BLaER1 (cell line): Measurements from ENCODE around the gene ACSL1.
A peak's percentile ranks its signal among the peaks of the same experiment; 100 is the strongest.
"Not testable (repeated sequence)": the region's sequence is repeated elsewhere in the genome, so short reads cannot be mapped to it uniquely, and the experiment has no call there.

ENCODE experiments used
- H3K27ac ChIP-seq: shearing (Covaris generic); formaldehyde crosslinking; 2 replicates; pipeline ENCODE4 v1.8.1; 2022
- H3K27me3 ChIP-seq: shearing (Covaris generic); formaldehyde crosslinking; 2 replicates; pipeline ENCODE4 v1.8.1; 2022
- H3K36me3 ChIP-seq: shearing (Covaris generic); formaldehyde crosslinking; 2 replicates; pipeline ENCODE4 v1.8.1; 2022
- H3K4me1 ChIP-seq: shearing (Covaris generic); formaldehyde crosslinking; 2 replicates; pipeline ENCODE4 v1.8.1; 2022
- H3K4me2 ChIP-seq: shearing (Covaris generic); formaldehyde crosslinking; 2 replicates; pipeline ENCODE4 v1.8.1; 2022
- H3K4me3 ChIP-seq: shearing (Covaris generic); formaldehyde crosslinking; 2 replicates; pipeline ENCODE4 v1.8.1; 2022
- H3K9ac ChIP-seq: shearing (Covaris generic); formaldehyde crosslinking; 2 replicates; pipeline ENCODE4 v1.8.1; 2022
- H3K9me3 ChIP-seq: shearing (Covaris generic); formaldehyde crosslinking; 2 replicates; pipeline ENCODE4 v1.8.1; 2022
- H4K20me1 ChIP-seq: shearing (Covaris generic); formaldehyde crosslinking; 2 replicates; pipeline ENCODE4 v1.8.1; 2022
- Cebpa-rat ChIP-seq: shearing (Covaris generic); IDR thresholded peaks from 2 replicates; pipeline ENCODE4 v1.8.1; 2022

Gene ACSL1

DNA sequence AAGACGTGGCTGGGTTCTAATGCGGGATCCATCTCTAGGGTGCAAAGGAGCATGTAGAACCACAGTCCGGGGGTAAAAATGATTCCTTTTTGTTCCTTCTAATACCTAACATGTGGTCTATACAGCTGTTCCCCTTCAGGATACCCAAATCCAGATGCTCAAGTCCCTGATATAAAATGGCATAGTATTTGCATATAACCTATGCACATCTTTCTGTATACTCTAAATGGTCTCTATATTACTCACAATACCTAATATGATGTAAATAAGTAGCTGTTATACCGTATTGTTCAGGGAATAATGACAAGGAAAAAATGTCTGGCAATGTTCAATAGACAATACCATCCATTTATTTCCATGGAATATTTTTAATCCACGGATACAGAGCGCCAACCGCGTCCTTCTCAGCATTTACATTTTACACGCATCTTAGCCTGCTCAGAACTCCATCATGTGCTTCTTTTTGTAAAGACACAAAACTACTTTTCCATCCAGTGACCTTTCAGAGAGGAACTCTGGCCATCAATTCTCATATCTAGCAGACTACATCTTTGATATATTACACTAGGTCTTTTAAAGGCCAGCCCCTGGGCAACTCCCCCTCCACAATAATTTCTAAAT lies 31.9 kb downstream of the ACSL1 start:
- peaks cover 28% of the 10 kb centered on the region for H3K36me3 ChIP-seq
- H3K9me3 ChIP-seq, result peaks cover 17% of the 10 kb centered on the region
- peak overlapping the region; percentile 79 for H3K4me2 ChIP-seq
- H3K4me3 ChIP-seq, result no peak overlapping the region
- H4K20me1 ChIP-seq, result peaks cover 45% of the 10 kb centered on the region
- H3K27ac ChIP-seq, result no peak overlapping the region
- no peak for TF ChIP-seq Cebpa-rat
- no peak overlapping the region for H3K9ac ChIP-seq
- H3K27me3 ChIP-seq, result no peaks in the 10 kb centered on the region
- peaks cover 21% of the 10 kb centered on the region for H3K4me1 ChIP-seq

DNA sequence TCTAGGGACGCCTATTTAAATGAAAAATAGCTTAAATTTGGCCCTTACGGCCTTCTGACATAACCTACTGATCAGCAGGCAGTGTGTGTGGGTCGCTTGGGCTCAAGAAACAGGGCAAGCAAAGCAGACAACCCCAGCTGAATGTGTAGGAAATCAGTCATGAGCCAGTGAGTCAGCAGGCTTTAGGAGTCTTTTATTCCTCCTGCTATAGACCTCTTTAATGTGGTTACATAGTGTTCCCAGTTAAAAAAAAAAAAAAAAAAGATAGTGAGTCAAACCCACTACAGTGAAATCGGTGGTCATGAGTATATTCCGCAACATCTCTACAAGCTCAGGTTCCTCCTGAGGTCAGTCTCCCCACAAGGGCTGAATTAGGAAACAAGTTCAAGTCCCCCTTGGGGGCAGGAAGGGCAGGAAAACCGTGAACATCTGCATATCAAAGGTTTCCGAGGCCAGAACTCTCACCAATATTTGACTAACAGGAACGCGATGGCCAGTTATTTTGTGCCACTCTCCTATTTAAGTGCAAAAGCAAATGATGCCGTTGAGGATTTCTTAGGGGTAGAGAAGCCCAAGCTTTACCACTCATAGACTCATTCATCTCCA lies 32.7 kb downstream of the ACSL1 start:
- Histone ChIP-seq H3K27me3 (no peaks in the 10 kb centered on the region), H3K9me3 (peaks cover 17% of the 10 kb centered on the region), H3K27ac (no peak overlapping the region), H4K20me1 (peaks cover 45% of the 10 kb centered on the region), H3K4me1 (peaks cover 21% of the 10 kb centered on the region), H3K4me2 (peak overlapping the region; percentile 79), H3K9ac (0 out of 2 replicates have a peak overlapping the region, but pooled peaks have one; percentile 27), H3K36me3 (peaks cover 27% of the 10 kb centered on the region), H3K4me3 (no peak overlapping the region)
- 0 out of 2 replicates have a peak, but pooled peaks have one; percentile 19 for TF ChIP-seq Cebpa-rat

DNA sequence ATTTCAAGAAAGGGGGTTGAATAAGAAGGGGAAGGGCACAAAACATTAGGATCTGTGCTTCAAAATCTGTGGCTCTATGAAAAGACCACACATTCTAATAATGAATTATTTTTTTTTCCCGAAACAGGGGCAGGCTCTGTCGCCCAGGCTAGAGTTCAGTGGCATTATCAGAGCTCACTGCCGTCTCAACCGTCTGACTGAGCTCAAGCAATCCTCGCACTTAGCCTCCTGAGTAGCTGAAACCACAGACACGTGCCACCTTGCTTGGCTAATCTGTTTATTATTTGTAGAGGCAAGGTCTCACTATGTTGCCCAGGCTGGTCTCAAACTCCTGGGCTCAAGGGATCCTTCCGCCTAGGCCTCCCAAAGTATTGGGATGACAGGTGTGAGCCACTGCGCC lies 33.4 kb downstream of the ACSL1 start:
- TF ChIP-seq Cebpa-rat, result no peak
- H3K36me3 ChIP-seq, result peaks cover 27% of the 10 kb centered on the region
- H3K27ac ChIP-seq, result no peak overlapping the region
- no peaks in the 10 kb centered on the region for H3K27me3 ChIP-seq
- peaks cover 45% of the 10 kb centered on the region for H4K20me1 ChIP-seq
- peaks cover 21% of the 10 kb centered on the region for H3K4me1 ChIP-seq
- H3K4me2 ChIP-seq, result peak overlapping the region; percentile 79
- H3K9me3 ChIP-seq, result peaks cover 17% of the 10 kb centered on the region
- H3K9ac ChIP-seq, result no peak overlapping the region
- H3K4me3 ChIP-seq, result no peak overlapping the region

DNA sequence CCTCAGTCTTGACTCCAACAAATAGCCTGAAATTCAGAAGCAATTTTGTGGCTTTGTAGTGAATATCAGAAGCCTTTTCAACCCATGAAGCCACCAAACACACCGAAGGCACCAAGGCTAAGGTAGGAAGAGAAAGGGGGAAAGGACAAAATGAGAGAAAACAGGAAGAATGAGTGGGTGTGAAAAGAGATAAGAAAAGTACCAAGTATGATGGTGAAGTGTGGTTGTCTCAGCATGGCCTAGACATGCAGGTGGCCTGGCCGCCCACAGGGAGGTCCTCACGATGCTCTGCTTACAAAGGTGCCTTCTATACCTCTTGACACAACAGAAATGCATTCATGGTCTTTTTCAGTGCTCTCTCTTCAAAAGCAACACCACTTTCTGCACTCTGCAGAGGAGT lies 34.9 kb downstream of the ACSL1 start:
- no peaks in the 10 kb centered on the region for H3K27me3 ChIP-seq
- H3K36me3 ChIP-seq, result peaks cover 20% of the 10 kb centered on the region
- H3K9me3 ChIP-seq, result peaks cover 5% of the 10 kb centered on the region; the same call in 1 of the 2 replicates
- H3K9ac ChIP-seq, result no peak overlapping the region
- peaks cover 45% of the 10 kb centered on the region for H4K20me1 ChIP-seq
- H3K4me3 ChIP-seq, result no peak overlapping the region
- no peak for TF ChIP-seq Cebpa-rat
- H3K27ac ChIP-seq, result no peak overlapping the region
- H3K4me1 ChIP-seq, result peaks cover 21% of the 10 kb centered on the region
- H3K4me2 ChIP-seq, result no peak overlapping the region

DNA sequence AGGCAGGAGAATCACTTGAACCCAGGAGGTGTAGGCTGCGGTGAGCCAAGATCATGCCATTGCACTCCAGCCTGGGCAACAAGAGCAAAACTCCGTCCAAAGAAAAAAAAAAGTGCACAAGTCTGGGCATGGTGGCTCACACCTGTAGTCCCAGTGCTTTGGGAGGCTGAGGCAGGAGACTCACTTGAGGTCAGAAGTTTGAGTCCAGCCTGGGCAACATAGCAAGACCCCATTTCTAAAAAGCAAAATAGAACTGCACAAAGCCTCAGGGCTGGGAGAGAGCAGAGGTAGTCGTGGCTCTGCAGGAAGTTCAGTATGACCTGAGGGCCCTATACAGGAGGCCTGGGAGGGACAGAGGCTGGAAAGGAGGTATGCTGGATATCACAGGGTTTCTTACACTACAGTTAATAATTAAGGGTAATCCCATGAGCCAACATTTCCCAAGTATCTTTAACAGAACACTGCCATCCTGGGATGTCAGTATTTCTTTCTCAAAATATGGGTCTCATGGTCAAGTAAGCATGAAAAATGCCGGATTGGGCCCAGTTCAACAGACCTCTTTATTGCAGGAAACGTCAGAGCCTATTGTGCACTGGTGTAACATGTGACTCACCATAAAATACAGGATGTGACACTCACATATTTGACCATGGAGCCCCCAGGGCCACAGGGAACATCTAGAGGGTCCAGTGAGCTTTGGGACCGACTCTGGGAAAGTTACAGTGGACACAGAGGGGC lies 37.8 kb downstream of the ACSL1 start:
- Histone ChIP-seq H3K4me1 (peaks cover 21% of the 10 kb centered on the region), H3K9ac (no peak overlapping the region), H3K36me3 (peaks cover 25% of the 10 kb centered on the region), H3K4me2 (no peak overlapping the region), H3K27ac (no peak overlapping the region), H3K9me3 (no peaks in the 10 kb centered on the region), H3K27me3 (no peaks in the 10 kb centered on the region), H4K20me1 (peaks cover 24% of the 10 kb centered on the region), H3K4me3 (no peak overlapping the region)
- no peak for TF ChIP-seq Cebpa-rat

DNA sequence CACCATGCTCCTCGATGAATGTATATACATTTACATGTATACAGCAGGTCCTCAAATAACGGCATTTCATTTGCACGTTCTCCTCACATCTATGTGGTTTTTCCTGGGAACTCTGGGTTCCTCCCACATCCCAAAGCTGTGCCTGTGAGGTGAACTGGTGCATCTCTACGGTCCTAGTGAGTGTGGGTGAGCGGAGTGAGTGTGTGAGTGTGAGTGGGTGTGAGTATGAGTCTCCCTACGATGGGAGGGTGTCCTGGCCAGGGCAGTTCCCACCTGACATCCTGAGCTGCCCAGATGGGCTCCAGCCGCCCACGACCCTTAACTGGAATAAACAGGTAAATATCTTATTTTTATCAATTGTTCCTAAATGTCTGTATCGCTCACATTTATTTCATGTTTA lies 40.0 kb downstream of the ACSL1 start:
- peaks cover 5% of the 10 kb centered on the region; the same call in 1 of the 2 replicates for H4K20me1 ChIP-seq

DNA sequence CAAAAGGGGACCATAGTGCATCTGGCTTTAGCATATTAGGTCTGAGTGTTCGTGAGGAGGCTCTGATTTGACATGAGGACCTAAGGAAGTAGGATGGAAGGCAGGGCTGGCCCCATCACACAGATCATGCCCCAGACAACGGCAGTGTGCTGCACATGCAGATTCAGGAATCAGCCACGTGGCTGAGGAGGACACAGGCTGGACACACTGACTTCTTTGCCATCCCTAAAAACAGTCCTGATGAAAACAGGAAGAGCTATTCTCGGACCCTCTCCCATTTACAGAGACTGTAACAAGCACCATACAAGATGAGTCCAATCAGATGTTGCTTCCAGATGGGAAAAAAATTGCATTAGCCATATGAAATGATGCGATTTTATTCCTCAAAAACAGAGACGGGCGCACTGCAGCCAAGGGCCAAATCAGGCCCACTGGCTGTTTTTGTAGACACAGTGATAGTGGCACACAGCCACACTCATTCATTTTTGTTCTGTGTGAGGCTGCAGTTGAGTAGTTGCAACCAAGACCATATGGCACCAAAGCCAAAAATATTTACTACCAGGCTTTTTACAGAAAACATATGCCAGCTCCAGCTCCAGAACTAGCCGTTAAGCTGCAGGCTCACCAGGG lies 41.0 kb downstream of the ACSL1 start:
- no peak overlapping the region for H3K4me3 ChIP-seq
- no peaks in the 10 kb centered on the region for H4K20me1 ChIP-seq
- H3K9ac ChIP-seq, result no peak overlapping the region
- H3K4me1 ChIP-seq, result peaks cover 26% of the 10 kb centered on the region
- no peak for TF ChIP-seq Cebpa-rat
- peaks cover 1% of the 10 kb centered on the region for H3K9me3 ChIP-seq
- H3K27me3 ChIP-seq, result no peaks in the 10 kb centered on the region
- peaks cover 25% of the 10 kb centered on the region for H3K36me3 ChIP-seq
- H3K4me2 ChIP-seq, result no peak overlapping the region
- no peak overlapping the region for H3K27ac ChIP-seq

More for the DNA sequence above, 40.0 kb downstream of the ACSL1 start:
- TF ChIP-seq Cebpa-rat, result no peak
- Histone ChIP-seq H3K9ac (no peak overlapping the region), H3K4me3 (no peak overlapping the region), H3K36me3 (peaks cover 25% of the 10 kb centered on the region), H3K4me2 (no peak overlapping the region), H3K4me1 (peaks cover 26% of the 10 kb centered on the region), H3K9me3 (no peaks in the 10 kb centered on the region), H3K27ac (no peak overlapping the region), H3K27me3 (no peaks in the 10 kb centered on the region)

DNA sequence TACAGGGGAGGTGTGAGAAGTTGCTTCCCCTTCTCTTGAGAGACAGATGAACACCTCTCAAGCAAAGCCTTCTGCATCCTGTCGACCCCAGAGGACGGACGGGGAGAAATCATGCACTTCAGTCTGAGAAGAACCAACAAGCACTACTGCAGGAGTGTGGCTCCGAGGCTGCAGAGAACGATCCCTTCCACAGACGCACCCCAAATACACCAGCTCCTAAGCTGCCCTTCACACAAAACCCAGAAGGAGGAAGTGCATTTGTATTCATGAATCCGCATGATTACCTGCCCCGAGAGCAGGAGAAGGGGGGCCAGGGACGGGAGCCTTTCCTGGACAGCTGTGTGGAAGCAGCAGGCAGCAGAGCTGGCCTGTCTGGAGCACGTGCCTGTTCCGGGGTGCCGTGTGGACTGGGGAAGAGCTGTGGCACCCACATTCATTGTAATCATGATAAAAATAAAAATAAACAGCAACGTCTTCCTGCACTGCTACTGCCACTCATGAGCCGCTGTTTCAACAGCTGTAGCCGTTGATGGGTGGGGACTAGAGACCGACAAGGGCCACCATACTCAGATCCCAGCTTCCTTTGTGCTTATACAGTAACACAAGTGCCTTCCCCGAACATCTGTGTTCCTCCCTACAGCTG lies 42.9 kb downstream of the ACSL1 start:
- peak overlapping the region; percentile 45; the same call in 1 of the 2 replicates for H3K9ac ChIP-seq
- H3K9me3 ChIP-seq, result peaks cover 10% of the 10 kb centered on the region
- no peaks in the 10 kb centered on the region for H3K27me3 ChIP-seq
- H3K36me3 ChIP-seq, result peaks cover 19% of the 10 kb centered on the region
- H4K20me1 ChIP-seq, result no peaks in the 10 kb centered on the region
- peak overlapping the region; percentile 75 for H3K27ac ChIP-seq
- peak overlapping the region; percentile 88 for H3K4me2 ChIP-seq
- peaks cover 26% of the 10 kb centered on the region for H3K4me1 ChIP-seq
- TF ChIP-seq Cebpa-rat, result no peak
- peak overlapping the region; percentile 45 for H3K4me3 ChIP-seq

DNA sequence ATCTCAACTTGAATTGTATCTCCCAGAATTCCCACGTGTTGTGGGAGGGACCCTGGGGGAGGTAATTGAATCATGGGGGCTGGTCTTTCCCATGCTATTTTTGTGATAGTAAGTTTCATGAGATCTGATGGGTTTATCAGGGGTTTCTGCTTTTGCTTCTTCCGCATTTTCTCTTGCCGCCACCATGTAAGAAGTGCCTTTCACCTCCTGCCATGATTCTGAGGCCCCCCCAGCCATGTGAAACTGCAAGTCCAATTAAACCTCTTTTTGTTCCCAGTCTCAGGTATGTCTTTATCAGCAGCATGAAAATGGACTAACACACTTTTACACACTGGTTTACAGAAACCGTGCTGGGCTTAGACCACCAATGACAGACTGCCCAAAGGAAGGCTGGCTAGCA lies 46.6 kb downstream of the ACSL1 start:
- H3K4me1 ChIP-seq, result peaks cover 26% of the 10 kb centered on the region
- H3K4me3 ChIP-seq, H3K9ac ChIP-seq, H3K36me3 ChIP-seq, H3K4me2 ChIP-seq, H4K20me1 ChIP-seq, H3K27ac ChIP-seq, H3K27me3 ChIP-seq: not testable (repeated sequence)
- peaks cover 10% of the 10 kb centered on the region for H3K9me3 ChIP-seq
